Daoy (cell line): ENCODE data around the gene ITGA11. TPM values are rescaled to one million over a fixed set of nuclear protein-coding genes. Genes with fewer than 3 reads are reported as not detected.
"Not testable (repeated sequence)": the region's sequence is repeated elsewhere in the genome, so short reads cannot be mapped to it uniquely, and the experiment has no call there.

ENCODE experiments used
- DNase-seq: peaks from one replicate; pipeline ENCODE4 v3.0.0-alpha.2; 2015; ENCODE audit warnings: low read depth
- total RNA-seq: library from RNA; depleted of rRNA; stranded (reverse); fragments of >200 nt; shearing (Covaris generic); gene quantifications from 2 replicates; pipeline ENCODE4 v1.2.3, GENCODE V29; 2014

The ITGA11 gene
- total RNA-seq, 1 experiment from 2014 or later: 11.4 TPM

GRCh38 chr15:68411735-68412134 lies 20.2 kb downstream of the ITGA11 start:
- DNase-seq: no peak

GRCh38 chr15:68411343-68411675 lies 20.7 kb downstream of the ITGA11 start:
- DNase-seq: no peak

- no peak for DNase-seq
Measured at GRCh38 chr15:68410466-68411342, 21.3 kb downstream of the ITGA11 start.

- DNase-seq: no peak
Measured at GRCh38 chr15:68409736-68410370, 22.1 kb downstream of the ITGA11 start.

GRCh38 chr15:68408971-68409370 lies 23.0 kb downstream of the ITGA11 start:
- DNase-seq: no peak

GRCh38 chr15:68407886-68408881 lies 23.8 kb downstream of the ITGA11 start:
- no peak for DNase-seq

- DNase-seq: no peak
Measured at GRCh38 chr15:68407141-68407885, 24.6 kb downstream of the ITGA11 start.

- no peak for DNase-seq
Measured at GRCh38 chr15:68405378-68406250, 26.3 kb downstream of the ITGA11 start.

- no peak for DNase-seq
Measured at GRCh38 chr15:68404056-68404798, 27.7 kb downstream of the ITGA11 start.

- no peak for DNase-seq
Measured at GRCh38 chr15:68403161-68403941, 28.6 kb downstream of the ITGA11 start.

GRCh38 chr15:68402432-68403160 lies 29.4 kb downstream of the ITGA11 start:
- no peak for DNase-seq

- DNase-seq: no peak
Measured at GRCh38 chr15:68401496-68402431, 30.2 kb downstream of the ITGA11 start.

- no peak for DNase-seq
Measured at GRCh38 chr15:68400066-68400456, 31.9 kb downstream of the ITGA11 start.

GRCh38 chr15:68399096-68400065 lies 32.6 kb downstream of the ITGA11 start:
- DNase-seq: no peak

GRCh38 chr15:68397999-68398398 lies 34.0 kb downstream of the ITGA11 start:
- DNase-seq: not testable (repeated sequence)

- DNase-seq: no peak
Measured at GRCh38 chr15:68396068-68396467, 35.9 kb downstream of the ITGA11 start.
